A549 (cell line): ENCODE results near the gene SOX5. TPM values are rescaled to one million over a fixed set of nuclear protein-coding genes. Genes with fewer than 3 reads are reported as not detected.
"Not testable (repeated sequence)": the region's sequence is repeated elsewhere in the genome, so short reads cannot be mapped to it uniquely, and the experiment has no call there.

Experiments
- ATAC-seq, 2 experiments: fragments of 200-7000 bp in 1 of 2; fragments of >200 bp in 1 of 2; cut with Nextera tagmentation in 1 of 2; cut with Tn5 transposase in 1 of 2; 3 replicates each; pipeline versions ENCODE4 v1.8.0 to v1.9.1; 2018 to 2020; ENCODE audit warnings: mild to moderate bottlenecking in 1 of 2, moderate library complexity in 1 of 2
- CTCF ChIA-PET: fragments of 300-600 bp; sonication (Branson Sonifier 250); formaldehyde crosslinking; extraction: SDS; loops from one replicate; lab custom pipeline; 2021; ENCODE audit warnings: antibody characterized with exemption, inconsistent platforms; lab: Yijun Ruan, JAX
- POLR2A ChIA-PET: fragments of 350-600 bp; formaldehyde crosslinking; extraction: SDS; loops from one replicate; lab custom pipeline; 2021; ENCODE audit warnings: antibody characterized with exemption, inconsistent platforms; lab: Yijun Ruan, JAX
- DNase-seq, 2 experiments: peaks; one replicate each; pipeline versions ENCODE4 v3.0.0 to v3.0.0-alpha.2; 2011 to 2016; ENCODE audit warnings: low read depth in 1 of 2, low spot score in 1 of 2
- FAIRE-seq: peaks from 2 replicates; lab custom pipeline; 2011; peaks lifted over from hg19 to GRCh38; lab: Jason Lieb, UNC
- H3K27ac ChIP-seq, 2 experiments: fragments of >200 bp; sonication (Bioruptor Twin); formaldehyde crosslinking; 3 replicates each; pipeline ENCODE4 v1.5.1; 2016 to 2017
- H3K4me1 ChIP-seq: fragments of >200 bp; sonication (Bioruptor Twin); formaldehyde crosslinking; 3 replicates; pipeline ENCODE4 v1.6.1; 2016
- H3K4me2 ChIP-seq: fragments of >200 bp; sonication (Bioruptor Twin); formaldehyde crosslinking; 3 replicates; pipeline ENCODE4 v1.6.1; 2016
- H3K4me3 ChIP-seq: fragments of >200 bp; sonication (Bioruptor Twin); formaldehyde crosslinking; 3 replicates; pipeline ENCODE4 v1.5.1; 2016
- H3K9me3 ChIP-seq: fragments of >200 bp; sonication (Bioruptor Twin); formaldehyde crosslinking; 3 replicates; pipeline ENCODE4 v1.6.1; 2016
- BHLHE40 ChIP-seq: IDR thresholded peaks from 2 replicates; pipeline ENCODE4 v1.6.1; 2012; ENCODE audit warnings: low read depth, low read length, inconsistent platforms
- CEBPB ChIP-seq, 2 experiments: fragments of >200 bp in 1 of 2; sonication (Bioruptor Twin) in 1 of 2; formaldehyde crosslinking in 1 of 2; IDR thresholded peaks; 2 replicates each; pipeline ENCODE4 v1.6.1; 2012 to 2016
- CHD4 ChIP-seq: fragments of 200-600 bp; sonication (generic); IDR thresholded peaks from 2 replicates; pipeline ENCODE4 v1.6.1; 2016; ENCODE audit warnings: antibody characterized with exemption, mild to moderate bottlenecking, borderline replicate concordance
- FOSL2 ChIP-seq, 2 experiments: fragments of 450-650 bp in 1 of 2; fragments of >200 bp in 1 of 2; sonication (Bioruptor Twin) in 1 of 2; formaldehyde crosslinking; IDR thresholded peaks; 2 replicates each; pipeline versions ENCODE4 v1.5.0 to v1.6.1; 2016 to 2020; ENCODE audit warnings: mild to moderate bottlenecking in 1 of 2, moderate library complexity in 1 of 2
- HOXB13 ChIP-seq: fragments of 250-450 bp; sonication (Bioruptor Pico); IDR thresholded peaks from 2 replicates; pipeline ENCODE4 v1.5.0; 2020; ENCODE audit warnings: low read depth, mild to moderate bottlenecking, moderate library complexity
- JUN ChIP-seq, 2 experiments: fragments of >200 bp; sonication (Bioruptor Twin); formaldehyde crosslinking; IDR thresholded peaks; 2 replicates in 1 of 2; 3 replicates in 1 of 2; pipeline ENCODE4 v1.6.1; 2016 to 2017
- MAFK ChIP-seq: fragments of 450-650 bp; IDR thresholded peaks from 2 replicates; pipeline ENCODE4 v1.6.1; 2014; ENCODE audit not compliant: partially characterized antibody
- MAZ ChIP-seq: fragments of 150-350 bp; IDR thresholded peaks from 2 replicates; pipeline ENCODE4 v1.6.1; 2014; ENCODE audit warnings: antibody characterized with exemption, low read depth, low read length, borderline replicate concordance
- MYC ChIP-seq: IDR thresholded peaks from 2 replicates; pipeline ENCODE4 v1.6.1; 2012; ENCODE audit warnings: mild to moderate bottlenecking, inconsistent platforms, low read length, improper control_type of control experiment, borderline replicate concordance
- NFE2L2 ChIP-seq: fragments of 150-350 bp; conservative IDR thresholded peaks from 2 replicates; pipeline ENCODE4 v1.6.1; 2014; ENCODE audit warnings: low read length
- NR3C1 ChIP-seq: fragments of >200 bp; sonication (Bioruptor Twin); formaldehyde crosslinking; IDR thresholded peaks from 3 replicates; pipeline ENCODE4 v1.6.1; 2017
- PHF8 ChIP-seq: fragments of 200-600 bp; sonication (generic); IDR thresholded peaks from 2 replicates; pipeline ENCODE4 v1.6.1; 2016; ENCODE audit warnings: low read depth, mild to moderate bottlenecking, antibody characterized with exemption, moderate library complexity, borderline replicate concordance
- POLR2A ChIP-seq: IDR thresholded peaks from 2 replicates; pipeline ENCODE4 v1.6.1; 2012; ENCODE audit warnings: mild to moderate bottlenecking, low read length
- RARB ChIP-seq: fragments of 250-450 bp; sonication (Bioruptor Pico); IDR thresholded peaks from 2 replicates; pipeline ENCODE4 v1.8.0; 2021; ENCODE audit warnings: mild to moderate bottlenecking, moderate library complexity
- RCOR1 ChIP-seq: fragments of 150-350 bp; IDR thresholded peaks from 2 replicates; pipeline ENCODE4 v1.6.1; 2014; ENCODE audit warnings: antibody characterized with exemption, low read length, low read depth
- RFX5 ChIP-seq: fragments of 450-650 bp; IDR thresholded peaks from 2 replicates; pipeline ENCODE4 v1.7.1; 2014; ENCODE audit warnings: antibody characterized with exemption, mild to moderate bottlenecking, moderate library complexity
- SMC3 ChIP-seq: fragments of >200 bp; sonication (Bioruptor Twin); formaldehyde crosslinking; IDR thresholded peaks from 3 replicates; pipeline ENCODE4 v1.6.1; 2018; ENCODE audit warnings: inconsistent platforms
- TFCP2L1 ChIP-seq: fragments of 250-450 bp; sonication (Bioruptor Pico); IDR thresholded peaks from 2 replicates; pipeline ENCODE4 v1.5.0; 2021; ENCODE audit warnings: mild to moderate bottlenecking
- TP53 ChIP-seq: fragments of 250-450 bp; sonication (Bioruptor Pico); IDR thresholded peaks from 2 replicates; pipeline ENCODE4 v1.5.0; 2021; ENCODE audit warnings: mild to moderate bottlenecking, moderate library complexity
- ZFP36 ChIP-seq: fragments of 450-650 bp; IDR thresholded peaks from 2 replicates; pipeline ENCODE4 v1.6.1; 2014; ENCODE audit warnings: borderline replicate concordance; ENCODE audit not compliant: partially characterized antibody
- WGBS: methylation state at CpG from one replicate; pipeline ENCODE4 v1.1.6; 2017; ENCODE audit errors: missing lambda C conversion rate; 5-methylcytosine and 5-hydroxymethylcytosine counted together
- polyA plus RNA-seq, 4 experiments: library from polyadenylated mRNA; depleted of rRNA in 3 of 4; stranded (reverse); fragments of >200 nt; fragmentation: RNase III in 1 of 4; extraction: RNeasy Plus Mini Kit Qiagen cat#74134 plus additional on column Dnase treatment in 1 of 4; gene quantifications; 2 replicates in 3 of 4; 3 replicates in 1 of 4; pipeline ENCODE4 v1.2.3, GENCODE V29; 2011 to 2017
- TF ChIP-seq, protein P1 (sequence below): IDR thresholded peaks from 2 replicates; pipeline ENCODE4 v1.6.1; 2012
- TF ChIP-seq, protein P2 (sequence below): fragments of >200 bp; sonication (Bioruptor Twin); formaldehyde crosslinking; IDR thresholded peaks from 2 replicates; pipeline ENCODE4 v1.6.1; 2016
- TF ChIP-seq, protein P3 (sequence below): fragments of >200 bp; sonication (Bioruptor Twin); formaldehyde crosslinking; IDR thresholded peaks from 3 replicates; pipeline ENCODE4 v1.5.1; 2016
- TF ChIP-seq, protein P4 (sequence below): fragments of 250-450 bp; sonication (Bioruptor Pico); IDR thresholded peaks from 2 replicates; pipeline ENCODE4 v1.5.0; 2021; ENCODE audit warnings: mild to moderate bottlenecking, moderate library complexity, borderline replicate concordance

Gene SOX5
- polyA plus RNA-seq, 2 of the 4 experiments (the other 2 are of a cell fraction): not detected

DNA sequence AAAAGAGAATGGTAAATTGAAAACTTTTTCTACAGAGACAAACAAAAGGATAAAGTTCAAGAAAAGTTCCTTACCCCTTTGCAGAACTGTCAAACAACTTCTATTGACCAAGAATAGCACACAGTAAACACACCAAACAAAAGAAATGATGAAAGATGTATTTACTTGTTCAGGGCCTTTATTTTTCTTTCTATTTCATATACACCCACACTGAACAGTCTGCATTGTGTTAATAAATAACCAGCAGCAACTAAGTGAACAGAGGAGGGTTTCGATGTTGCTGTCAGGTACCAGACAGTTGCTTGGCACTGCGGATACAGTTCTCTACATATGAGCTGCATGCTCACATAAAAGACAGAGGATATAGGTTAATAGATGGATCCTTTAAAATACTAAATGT, 122.1 kb downstream of the SOX5 start:
- no peaks in the 10 kb centered on the region for H3K4me1 ChIP-seq
- no peak overlapping the region for H3K4me3 ChIP-seq
- ATAC-seq: no peak
- ChIA-PET CTCF (no interaction called here), POLR2A (no interaction called here)
- DNase-seq: no peak
- 21% methylated on average over 2 of the region's 2 CpGs for WGBS
- H3K9me3 ChIP-seq: no peaks in the 10 kb centered on the region
- no peak overlapping the region for H3K27ac ChIP-seq
- no peak overlapping the region for H3K4me2 ChIP-seq
- FAIRE-seq: no peak
- TF ChIP-seq TP53 (CRISPR knock-in tag) (no peak), NFE2L2 (no peak)
- TF ChIP-seq, protein P1, sequence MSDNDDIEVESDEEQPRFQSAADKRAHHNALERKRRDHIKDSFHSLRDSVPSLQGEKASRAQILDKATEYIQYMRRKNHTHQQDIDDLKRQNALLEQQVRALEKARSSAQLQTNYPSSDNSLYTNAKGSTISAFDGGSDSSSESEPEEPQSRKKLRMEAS: no peak
- TF ChIP-seq, all 56 proteins: peak for 0

DNA sequence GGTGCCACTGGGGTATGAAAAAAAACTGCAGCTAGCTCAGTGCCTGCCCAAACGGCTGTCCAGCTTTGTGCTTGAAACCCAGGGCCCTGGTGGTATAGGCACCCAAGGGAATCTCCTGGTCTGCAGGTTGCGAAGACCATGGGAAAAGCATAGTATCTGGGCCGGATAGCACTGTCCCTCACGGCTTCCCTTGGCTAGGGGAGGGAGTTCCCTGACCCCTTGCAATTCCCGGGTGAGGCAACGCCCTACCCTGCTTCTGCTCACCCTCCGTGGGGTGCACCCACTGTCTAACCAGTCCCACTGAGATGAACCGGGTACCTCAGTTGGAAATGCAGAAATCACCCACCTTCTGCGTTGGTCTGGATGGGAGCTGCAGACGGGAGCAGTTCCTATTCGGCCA, 124.3 kb downstream of the SOX5 start:
- H3K27ac ChIP-seq, FAIRE-seq, H3K9me3 ChIP-seq, DNase-seq, ATAC-seq, H3K4me1 ChIP-seq, H3K4me2 ChIP-seq, H3K4me3 ChIP-seq, POLR2A ChIA-PET, CTCF ChIA-PET: not testable (repeated sequence)
- WGBS: 6% methylated on average over 9 of the region's 11 CpGs

DNA sequence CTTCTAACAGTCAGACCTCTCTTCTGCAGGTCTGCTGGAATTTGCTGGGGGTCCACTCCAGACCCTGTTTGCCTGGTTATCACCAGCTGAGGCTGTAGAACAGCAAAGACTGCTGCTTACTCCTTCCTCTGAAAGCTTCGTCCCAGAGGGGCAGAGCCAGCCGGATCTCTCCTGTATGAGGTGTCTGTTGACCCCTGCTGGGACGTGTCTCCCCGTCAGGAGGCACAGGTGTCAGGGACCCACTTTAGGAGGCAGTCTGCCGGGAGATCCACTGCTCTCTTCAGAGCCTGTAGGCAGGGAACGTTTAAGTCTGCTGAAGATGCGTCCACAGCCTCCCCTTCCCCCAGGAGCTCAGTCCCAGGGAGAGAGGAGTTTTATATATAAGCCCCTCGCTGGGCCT, 125.1 kb downstream of the SOX5 start:
- FAIRE-seq (no peak), ATAC-seq (no peak), DNase-seq (no peak)
- Histone ChIP-seq H3K4me1 (no peaks in the 10 kb centered on the region), H3K4me3 (no peak overlapping the region), H3K27ac (no peak overlapping the region), H3K9me3 (no peaks in the 10 kb centered on the region), H3K4me2 (no peak overlapping the region)
- no peak for TF ChIP-seq RARB
- TF ChIP-seq, protein P2, sequence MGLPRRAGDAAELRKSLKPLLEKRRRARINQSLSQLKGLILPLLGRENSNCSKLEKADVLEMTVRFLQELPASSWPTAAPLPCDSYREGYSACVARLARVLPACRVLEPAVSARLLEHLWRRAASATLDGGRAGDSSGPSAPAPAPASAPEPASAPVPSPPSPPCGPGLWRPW: no peak
- TF ChIP-seq MYC: no peak
- no peak for TF ChIP-seq CHD4
- TF ChIP-seq TFCP2L1: no peak
- TF ChIP-seq CEBPB (IDR thresholded peaks at IDR 0.05): no peak
- no peak for TF ChIP-seq BHLHE40
- no peak for TF ChIP-seq MAFK
- TF ChIP-seq, protein P3, sequence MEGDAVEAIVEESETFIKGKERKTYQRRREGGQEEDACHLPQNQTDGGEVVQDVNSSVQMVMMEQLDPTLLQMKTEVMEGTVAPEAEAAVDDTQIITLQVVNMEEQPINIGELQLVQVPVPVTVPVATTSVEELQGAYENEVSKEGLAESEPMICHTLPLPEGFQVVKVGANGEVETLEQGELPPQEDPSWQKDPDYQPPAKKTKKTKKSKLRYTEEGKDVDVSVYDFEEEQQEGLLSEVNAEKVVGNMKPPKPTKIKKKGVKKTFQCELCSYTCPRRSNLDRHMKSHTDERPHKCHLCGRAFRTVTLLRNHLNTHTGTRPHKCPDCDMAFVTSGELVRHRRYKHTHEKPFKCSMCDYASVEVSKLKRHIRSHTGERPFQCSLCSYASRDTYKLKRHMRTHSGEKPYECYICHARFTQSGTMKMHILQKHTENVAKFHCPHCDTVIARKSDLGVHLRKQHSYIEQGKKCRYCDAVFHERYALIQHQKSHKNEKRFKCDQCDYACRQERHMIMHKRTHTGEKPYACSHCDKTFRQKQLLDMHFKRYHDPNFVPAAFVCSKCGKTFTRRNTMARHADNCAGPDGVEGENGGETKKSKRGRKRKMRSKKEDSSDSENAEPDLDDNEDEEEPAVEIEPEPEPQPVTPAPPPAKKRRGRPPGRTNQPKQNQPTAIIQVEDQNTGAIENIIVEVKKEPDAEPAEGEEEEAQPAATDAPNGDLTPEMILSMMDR: no peak
- no peak for TF ChIP-seq SMC3
- ChIA-PET CTCF (no interaction called here), POLR2A (no interaction called here)
- WGBS: 3% methylated on average over 7 of the region's 8 CpGs

DNA sequence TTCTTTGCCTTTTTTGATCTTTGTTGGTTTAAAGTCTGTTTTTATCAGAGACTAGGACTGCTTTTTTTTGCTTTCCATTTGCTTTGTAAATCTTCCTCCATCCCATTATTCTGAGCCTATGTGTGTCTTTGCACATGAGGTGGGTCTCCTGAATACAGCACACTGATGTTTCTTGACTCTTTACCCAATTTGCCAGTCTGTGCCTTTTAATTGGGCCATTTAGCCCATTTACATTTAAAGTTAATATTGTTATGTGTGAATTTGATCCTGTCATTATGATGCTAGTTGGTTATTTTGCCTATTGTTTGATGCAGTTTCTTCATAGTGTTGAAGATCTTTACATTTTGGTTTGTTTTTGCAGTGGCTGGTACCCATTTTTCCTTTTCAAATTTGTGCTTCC, 126.6 kb downstream of the SOX5 start:
- DNase-seq, H3K4me1 ChIP-seq, POLR2A ChIA-PET, H3K4me3 ChIP-seq, CTCF ChIA-PET, ATAC-seq, FAIRE-seq, H3K9me3 ChIP-seq, H3K27ac ChIP-seq, H3K4me2 ChIP-seq: not testable (repeated sequence)

DNA sequence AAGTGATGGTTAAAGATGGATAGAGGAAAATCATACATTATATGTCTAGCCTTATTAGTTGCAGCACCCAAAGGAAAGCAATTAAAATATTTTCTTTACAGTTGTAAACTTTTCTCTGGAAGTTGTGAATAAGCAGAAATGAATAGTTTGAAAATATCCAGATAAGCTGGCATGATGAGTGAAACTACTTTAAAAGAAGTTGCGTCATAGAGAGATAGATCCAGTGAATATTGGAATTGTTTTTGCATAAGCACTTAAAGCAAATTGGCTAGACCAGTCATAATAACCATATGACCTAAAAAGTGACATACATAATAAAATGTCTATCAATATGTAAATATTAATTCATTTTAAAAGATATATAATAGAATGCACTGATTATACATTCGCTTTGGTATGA, 132.1 kb downstream of the SOX5 start:
- Histone ChIP-seq H3K9me3 (no peaks in the 10 kb centered on the region), H3K27ac (no peak overlapping the region), H3K4me2 (no peak overlapping the region), H3K4me1 (no peaks in the 10 kb centered on the region), H3K4me3 (no peak overlapping the region)
- no peak for DNase-seq
- 37% methylated on average over 2 of the region's 2 CpGs for WGBS
- POLR2A ChIA-PET: no interaction called here
- CTCF ChIA-PET: no interaction called here
- ATAC-seq: no peak
- no peak for FAIRE-seq
- TF ChIP-seq RFX5: no peak
- TF ChIP-seq ZFP36: no peak
- TF ChIP-seq NR3C1: no peak
- TF ChIP-seq HOXB13 (CRISPR knock-in tag): no peak
- no peak for TF ChIP-seq RCOR1
- no peak for TF ChIP-seq PHF8
- no peak for TF ChIP-seq JUN (IDR thresholded peaks at IDR 0.05)
- TF ChIP-seq MAFK: no peak
- no peak for TF ChIP-seq TFCP2L1
- TF ChIP-seq MAZ: no peak
- TF ChIP-seq, protein P2: no peak
- TF ChIP-seq FOSL2 (IDR thresholded peaks at IDR 0.05): no peak
- TF ChIP-seq FOSL2 (CRISPR knock-in tag; IDR thresholded peaks at IDR 0.05): no peak
- TF ChIP-seq, protein P4, sequence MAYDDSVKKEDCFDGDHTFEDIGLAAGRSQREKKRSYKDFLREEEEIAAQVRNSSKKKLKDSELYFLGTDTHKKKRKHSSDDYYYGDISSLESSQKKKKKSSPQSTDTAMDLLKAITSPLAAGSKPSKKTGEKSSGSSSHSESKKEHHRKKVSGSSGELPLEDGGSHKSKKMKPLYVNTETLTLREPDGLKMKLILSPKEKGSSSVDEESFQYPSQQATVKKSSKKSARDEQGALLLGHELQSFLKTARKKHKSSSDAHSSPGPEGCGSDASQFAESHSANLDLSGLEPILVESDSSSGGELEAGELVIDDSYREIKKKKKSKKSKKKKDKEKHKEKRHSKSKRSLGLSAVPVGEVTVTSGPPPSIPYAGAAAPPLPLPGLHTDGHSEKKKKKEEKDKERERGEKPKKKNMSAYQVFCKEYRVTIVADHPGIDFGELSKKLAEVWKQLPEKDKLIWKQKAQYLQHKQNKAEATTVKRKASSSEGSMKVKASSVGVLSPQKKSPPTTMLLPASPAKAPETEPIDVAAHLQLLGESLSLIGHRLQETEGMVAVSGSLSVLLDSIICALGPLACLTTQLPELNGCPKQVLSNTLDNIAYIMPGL (CRISPR knock-in tag): no peak
- no peak for TF ChIP-seq POLR2A
